Stimulated activated CD8-positive, alpha-beta memory T cell treated with anti-CD3 and anti-CD28 coated beads, Interleukin-7, amount 100 ng/mL, for 4 hours (primary cell): Measurements from ENCODE around the gene CEP85L.

Experiments
- DNase-seq, 2 donors: peaks; one replicate each; pipeline ENCODE4 v3.0.0-alpha.2; 2020; ENCODE audit warnings: low read depth in 2 of 2

Gene CEP85L

DNA sequence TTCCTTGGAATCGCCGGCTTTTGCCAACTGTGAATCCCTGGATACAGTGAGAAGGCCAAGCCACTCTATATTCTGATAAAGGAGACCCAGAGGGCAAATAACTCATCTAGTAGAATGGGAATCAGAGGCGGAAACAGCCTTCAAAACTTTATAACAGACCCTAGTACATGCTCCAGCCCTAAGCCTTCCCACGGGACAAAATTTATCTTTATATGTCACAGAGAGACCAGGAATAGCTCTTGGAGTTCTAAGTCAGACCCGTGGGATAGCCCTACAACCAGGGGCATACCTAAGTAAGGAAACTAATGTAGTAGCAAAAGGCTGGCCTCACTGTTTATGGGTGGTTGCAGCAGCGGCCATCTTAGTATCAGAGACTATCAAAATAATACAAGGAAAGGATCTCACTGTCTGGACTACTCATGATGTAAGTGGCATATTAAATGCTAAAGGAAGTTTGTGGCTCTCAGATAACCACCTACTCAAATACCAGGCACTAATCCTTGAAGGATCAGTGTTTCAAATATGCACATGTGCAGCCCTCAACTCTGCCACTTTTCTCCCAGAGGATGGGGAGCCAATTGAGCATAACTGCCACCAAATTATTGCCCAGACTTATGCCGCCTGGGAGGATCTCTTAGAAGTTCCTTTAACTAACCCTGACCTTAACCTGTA lies 29.5 kb downstream of the CEP85L start:
- DNase-seq: no peak

DNA sequence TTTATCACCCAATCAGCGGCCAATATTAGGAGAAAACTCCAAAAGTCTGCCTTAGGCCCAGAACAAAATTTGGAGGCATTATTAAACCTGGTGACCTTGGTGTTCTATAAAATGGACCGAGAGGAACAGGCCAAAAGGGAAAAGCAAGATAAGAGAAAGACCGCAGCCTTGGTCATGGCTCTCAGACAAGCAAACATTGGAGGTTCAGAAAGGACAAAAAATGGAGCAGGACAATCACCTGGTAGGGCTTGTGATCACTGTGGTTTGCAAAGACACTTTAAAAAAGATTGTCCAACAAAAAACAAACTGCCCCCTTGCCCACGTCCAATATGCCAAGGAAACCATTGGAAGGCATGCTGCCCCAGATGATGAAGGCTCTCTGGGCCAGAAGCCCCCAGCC lies 31.2 kb downstream of the CEP85L start:
- no peak for DNase-seq

DNA sequence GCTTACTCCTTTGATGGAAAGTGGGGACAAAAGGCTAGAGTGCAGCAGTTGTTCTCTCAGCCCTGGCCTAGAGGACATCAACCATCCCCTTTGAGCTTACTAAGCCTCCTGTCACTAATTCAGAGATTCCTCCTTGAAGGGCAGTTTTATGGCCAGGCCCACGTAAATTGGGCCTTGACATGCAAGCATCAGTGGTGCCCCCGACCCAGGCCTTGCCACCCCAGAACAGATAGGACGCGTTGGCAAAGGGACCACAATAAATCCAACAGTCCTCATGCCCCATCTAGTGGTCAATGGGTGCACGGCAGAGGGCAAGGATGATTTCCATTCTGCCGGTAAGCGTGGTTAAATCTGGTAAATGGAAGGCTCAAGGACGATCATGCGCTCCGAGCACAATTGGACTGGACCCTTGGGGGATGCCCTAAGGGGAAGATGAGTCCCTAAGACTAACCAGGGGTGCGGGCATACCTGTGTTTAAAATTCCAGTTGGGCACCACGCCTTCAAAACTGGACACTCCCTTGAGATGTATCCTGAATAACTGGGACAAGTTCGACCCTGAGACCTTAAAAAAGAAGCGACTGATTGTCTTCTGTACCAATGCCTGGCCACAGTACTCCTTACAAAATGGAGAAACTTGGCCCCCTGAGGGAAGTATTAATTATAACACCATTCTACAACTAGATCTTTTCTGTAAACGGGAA lies 32.6 kb downstream of the CEP85L start:
- DNase-seq: peak; percentile 46 to 57

DNA sequence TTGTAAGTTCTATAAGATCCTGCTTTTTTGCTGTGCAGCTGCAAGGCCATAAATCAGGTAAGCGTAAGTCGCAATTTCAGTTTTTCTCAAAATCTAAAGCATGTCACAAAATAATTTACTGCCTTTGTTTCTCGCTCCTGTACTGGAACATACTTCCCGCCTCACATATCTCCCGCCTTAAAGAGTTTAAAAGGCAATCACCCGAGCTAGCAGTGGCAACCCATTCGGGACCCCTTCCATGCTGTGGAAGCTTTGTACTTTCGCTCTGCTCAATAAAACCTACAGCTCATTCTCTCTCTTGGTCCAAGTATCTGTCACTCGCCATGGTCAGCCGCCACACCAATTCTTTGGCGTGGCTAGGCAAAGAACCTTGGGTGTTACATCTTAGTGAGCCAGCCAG lies 34.0 kb downstream of the CEP85L start:
- DNase-seq: no peak

DNA sequence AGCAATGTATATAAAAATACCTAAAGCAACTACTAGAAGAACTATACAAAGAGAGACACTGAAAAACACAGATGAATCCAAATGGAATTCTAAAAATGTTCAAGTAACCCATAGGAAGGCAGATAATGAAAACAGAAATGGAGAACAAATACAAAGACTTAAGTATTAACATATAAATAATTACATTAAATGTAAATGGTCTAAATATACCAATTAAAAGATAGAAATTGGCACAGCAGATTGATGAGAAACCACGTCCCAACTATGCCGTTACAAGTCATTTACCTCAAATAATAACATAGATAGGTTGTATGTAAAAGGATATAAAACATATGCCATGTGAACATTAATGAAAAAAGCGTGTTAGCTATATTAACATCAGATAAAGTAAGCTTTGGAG lies 40.1 kb downstream of the CEP85L start:
- DNase-seq: no peak

DNA sequence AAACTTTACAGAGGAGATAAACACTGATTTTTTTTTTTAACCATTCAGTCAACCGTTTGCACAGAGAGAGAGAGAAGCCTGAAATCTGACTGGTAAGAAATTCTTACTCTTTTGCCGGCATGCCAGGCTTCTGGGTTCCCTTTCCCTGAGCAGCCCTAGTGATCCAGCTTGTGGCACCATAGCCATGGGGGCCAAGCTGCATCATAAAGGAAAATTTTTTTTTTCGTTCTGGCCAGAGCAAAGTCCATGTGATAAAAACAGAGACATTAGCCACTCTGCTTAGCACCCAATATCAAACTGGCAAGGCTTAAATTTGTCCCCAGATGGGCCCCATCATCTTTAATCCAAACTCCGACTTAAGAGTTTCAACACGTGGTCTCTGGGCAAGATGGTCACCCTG lies 44.5 kb downstream of the CEP85L start:
- DNase-seq: no peak

DNA sequence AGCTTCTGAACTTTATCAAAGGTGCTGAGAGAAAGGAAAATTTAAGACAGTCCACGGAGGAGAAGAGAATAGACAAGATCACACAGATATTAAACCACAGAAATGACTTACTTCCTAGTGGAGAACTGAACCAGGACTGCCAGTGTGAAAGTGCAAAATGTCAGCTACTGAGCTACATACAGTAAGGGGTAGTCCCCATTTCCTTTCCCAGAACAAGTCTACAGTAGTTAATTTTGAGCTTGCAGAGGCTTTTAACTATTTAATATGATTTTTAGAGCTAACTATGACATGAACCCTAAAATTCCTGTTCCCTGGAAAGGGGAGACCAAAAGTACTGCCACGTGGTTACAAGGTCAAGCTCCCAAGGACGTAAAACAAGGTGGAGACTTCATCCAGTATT lies 45.1 kb downstream of the CEP85L start:
- no peak for DNase-seq

DNA sequence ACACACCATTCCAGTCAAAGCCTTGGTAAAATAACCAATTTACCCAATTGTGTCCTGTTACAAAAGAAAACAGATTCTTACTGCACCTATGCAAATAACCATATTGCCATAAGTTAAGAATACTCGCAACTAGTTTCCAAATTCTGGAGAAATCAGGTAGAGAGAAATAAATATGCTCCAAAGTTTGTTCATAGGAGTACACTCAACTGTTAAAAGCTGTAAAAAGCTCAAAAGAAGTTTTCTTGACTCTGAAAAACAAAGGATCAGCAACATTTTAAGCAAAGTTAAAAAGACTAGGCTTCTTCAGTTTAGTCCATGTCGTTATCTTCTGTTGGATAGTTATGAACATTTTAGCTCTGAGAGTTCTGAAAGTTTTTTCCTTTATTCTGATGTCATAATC lies 48.0 kb downstream of the CEP85L start:
- DNase-seq: no peak

DNA sequence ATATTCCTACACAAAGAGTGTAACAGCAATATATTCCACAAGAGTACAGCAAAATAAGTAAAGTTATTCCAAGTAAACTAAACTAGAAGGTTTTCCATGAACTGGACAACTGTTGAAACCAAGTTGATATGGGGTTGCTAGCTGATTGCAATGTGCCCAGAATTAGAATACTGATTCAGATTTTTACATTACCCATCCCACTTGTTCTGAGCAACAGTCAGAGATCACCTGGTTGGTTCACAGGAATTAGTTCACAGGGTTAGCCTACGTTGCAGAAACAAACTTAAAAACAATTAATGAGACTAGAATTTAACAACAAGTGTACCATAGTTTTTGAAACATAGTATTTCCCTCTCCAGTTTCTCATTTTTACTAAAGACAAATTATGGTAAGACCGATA lies 49.1 kb downstream of the CEP85L start:
- no peak for DNase-seq

DNA sequence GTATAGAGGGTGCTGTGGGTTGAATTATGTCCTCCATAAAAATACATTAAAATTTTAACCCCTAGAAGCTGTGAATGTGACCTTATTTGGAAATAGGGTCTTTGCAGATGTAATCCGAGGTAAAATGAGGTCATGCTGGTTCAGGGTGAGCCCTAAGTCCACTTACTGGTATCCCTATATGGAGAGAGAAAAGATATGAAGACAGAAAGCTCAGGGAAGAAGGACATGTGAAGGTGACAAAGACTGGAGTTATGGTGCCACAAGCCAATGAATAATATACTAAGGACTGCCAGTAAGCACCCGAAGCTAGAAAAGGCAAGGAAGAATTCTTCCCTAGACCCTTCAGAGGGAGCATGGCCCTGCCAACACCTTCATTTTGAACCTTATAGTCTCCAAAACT lies 53.1 kb downstream of the CEP85L start:
- no peak for DNase-seq

DNA sequence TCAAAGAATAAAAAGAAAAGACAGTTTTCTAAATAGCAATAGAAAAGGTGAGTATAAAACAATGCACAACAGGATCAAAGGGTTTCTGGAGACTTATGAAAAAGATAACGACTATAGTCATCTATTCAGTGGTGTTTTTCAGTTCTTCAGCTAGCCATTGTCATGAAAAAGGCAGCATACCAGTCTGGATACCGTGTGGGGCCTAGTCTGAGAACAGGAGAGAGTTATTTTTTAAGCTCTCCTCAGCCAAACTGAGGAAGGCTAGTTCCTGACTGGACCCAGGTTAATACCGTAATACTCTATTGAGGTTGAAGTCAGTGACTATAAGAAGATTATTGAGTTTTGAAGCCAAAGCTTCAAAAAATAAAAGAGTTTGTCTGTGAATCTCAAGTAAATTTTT lies 53.8 kb downstream of the CEP85L start:
- no peak for DNase-seq

DNA sequence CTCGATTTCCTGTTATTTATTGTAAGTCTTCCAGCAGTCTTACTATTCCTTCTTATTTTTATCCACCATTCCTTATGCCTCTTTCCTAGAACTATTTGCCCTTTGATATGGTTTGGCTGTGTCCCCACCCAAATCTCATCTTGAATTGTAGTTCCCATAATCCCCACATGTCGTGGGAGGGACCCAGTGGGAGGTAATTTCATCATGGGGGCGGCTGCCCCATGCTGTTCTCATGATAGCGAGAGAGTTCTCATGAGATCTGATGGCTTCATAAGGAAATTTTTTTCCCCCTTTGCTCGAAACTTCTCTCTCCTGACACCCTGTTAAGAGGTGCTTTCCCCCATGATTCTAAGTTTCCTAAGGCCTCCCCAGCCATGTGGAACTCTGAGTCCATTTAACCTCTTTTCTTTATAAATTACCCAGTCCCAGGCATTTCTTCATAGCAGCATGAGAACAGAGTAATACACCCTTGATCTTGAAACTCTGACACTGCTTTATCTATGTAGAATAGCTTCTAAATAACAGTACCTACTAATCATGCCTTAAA lies 54.5 kb downstream of the CEP85L start:
- DNase-seq: no peak

DNA sequence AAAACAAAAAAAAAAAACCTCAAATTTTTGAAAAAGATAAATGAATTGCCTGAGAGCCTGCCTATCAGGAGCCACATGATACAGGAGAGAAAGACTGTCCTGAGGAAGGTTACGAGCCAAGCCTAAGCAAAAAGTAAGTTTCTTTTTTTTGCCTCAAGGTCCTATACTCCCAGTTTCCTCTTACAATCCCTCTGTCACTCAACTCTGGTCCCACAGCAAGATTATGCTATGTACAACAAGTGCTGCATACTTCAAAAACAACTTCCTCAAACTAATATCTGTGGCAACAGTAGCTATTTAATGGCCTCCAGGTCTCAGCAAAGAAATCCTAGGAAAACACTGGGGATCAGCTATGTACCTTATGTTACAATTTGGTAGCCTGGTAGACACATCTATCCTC lies 56.5 kb downstream of the CEP85L start:
- DNase-seq: no peak

DNA sequence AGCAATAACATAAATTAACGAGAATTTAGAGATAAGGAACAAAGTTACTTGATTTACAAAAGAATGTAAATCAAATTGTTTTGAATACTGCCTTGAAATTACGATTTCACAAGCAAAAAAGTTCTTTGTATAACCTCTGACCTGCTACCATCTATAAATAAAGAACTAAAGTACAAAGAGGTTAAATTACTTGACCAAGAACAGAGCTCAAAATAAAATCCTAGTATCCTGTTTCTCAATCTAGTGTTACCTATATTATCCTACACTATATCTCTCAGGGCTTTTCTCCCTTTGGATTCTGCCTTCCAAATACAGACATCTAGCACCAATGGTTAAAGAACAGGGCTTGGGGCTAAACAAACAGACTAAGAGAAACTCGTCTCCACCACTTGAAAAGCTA lies 59.5 kb downstream of the CEP85L start:
- no peak for DNase-seq

DNA sequence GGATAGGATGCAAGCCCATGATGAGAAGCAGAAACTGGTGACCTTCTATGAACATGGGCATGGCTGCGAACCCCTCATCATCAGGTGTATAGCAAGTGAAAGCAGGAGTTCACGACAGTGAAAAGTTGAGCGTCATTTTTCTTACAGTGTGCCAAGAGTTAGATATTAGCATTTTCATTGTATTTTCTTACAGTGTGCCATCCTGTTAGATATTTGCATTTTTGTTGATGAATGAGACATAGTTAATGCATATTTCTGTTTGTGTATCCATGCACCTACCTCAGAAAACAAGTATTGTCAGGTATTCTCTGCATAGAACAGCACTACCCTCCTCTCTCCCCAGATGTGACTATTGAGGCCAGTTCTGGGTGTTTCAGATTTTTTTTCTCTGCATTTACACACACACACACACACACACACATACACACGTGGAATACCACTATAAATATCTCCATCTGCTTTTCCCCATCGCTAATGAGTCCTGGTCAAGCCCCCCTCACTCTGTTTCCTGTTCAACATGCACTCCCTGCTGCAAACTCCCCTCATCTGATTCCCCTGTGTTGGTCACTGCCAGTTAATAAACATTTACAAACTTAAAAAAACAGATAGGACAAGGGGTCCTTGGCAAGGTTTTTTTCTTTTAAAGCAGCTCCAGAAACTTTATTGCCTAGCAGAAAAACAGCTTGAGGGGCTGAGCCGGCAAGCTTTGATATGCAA lies 61.6 kb downstream of the CEP85L start:
- DNase-seq: no peak

DNA sequence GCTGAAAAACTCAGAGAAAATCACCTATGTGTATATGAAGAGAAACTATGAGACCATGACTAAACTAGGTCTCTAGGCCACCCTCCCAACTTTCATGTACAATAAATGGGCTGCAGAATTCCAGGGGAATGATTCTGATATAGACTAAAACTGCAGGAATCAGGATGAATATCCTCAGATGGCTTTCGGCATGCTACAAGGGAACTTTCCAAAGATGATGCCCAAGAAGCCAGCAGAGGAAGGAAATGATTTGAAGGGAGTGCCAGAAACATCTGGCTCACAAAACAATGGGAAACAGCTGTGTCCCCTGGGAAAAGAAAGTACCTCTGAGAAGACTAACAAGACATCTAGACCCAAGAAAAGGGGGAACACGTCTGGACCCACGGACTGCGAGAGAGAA lies 62.2 kb downstream of the CEP85L start:
- DNase-seq: no peak

DNA sequence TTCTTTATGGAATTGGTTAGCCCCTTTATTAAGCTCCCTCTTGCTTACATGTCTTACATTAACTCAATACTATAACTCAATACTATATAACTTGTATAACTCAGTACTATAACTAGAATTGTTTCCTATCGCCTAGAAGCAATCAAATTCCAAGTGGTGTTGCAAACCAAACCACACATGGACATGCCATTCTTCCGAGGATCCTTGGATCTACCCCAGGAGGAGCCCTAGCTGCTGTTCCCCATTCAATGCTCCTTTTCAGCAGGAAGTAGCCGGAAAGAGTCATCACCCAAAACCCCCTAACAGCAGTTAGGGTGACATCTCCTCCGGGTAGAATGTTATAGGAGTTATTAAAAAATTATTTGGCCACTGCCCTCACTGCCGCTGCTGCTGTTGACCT lies 62.8 kb downstream of the CEP85L start:
- DNase-seq: no peak

DNA sequence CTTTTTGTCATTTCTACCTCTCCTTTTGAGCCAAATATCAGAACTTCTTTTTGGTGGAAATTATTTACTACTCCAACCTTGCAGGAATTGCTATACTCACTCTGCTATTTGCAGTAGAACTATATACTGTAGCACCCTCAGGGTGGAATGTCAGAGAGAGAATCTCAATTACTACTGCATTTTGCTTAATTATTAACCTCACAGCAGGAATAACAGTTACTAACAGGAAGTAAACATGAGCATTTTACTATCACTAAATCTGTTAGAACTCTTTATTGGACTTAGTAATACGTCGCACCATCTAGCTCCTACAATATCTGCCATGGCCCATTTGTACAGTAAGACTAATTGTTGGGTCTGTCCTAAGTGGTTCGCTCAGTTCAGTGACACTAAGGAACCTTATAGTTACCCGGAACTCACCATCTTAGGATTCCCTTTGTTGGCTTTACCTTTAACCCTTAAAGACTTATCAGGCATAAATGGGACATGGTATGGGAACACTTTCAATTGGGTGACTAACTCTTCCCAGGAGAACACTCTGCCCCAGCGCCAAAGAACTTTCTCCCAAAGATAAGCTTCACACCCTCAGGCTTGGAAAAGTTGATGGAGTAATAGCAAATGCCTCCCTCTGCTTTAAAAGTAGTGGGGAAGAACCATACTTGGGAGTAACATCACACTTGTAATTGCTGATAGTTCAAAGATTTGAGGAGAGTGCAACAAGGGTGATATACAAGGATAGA lies 64.5 kb downstream of the CEP85L start:
- DNase-seq: no peak

DNA sequence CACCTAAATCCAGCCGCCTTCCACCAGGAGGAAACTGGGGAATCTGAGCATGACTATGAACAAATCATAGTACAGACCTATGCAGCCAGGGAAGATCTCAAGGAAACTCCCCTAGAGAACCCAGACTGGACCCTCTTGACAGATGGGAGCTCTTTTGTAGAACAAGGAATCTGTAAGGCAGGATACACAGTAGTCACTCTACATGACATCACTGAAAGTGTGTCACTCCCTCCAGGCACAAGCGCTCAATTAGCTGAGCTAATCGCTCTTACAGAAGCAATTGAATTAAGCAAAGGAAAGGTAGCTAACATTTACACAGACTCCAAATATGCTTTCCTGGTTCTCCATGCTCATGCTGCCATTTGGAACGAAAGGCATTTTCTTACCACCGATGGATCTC lies 66.5 kb downstream of the CEP85L start:
- no peak for DNase-seq

DNA sequence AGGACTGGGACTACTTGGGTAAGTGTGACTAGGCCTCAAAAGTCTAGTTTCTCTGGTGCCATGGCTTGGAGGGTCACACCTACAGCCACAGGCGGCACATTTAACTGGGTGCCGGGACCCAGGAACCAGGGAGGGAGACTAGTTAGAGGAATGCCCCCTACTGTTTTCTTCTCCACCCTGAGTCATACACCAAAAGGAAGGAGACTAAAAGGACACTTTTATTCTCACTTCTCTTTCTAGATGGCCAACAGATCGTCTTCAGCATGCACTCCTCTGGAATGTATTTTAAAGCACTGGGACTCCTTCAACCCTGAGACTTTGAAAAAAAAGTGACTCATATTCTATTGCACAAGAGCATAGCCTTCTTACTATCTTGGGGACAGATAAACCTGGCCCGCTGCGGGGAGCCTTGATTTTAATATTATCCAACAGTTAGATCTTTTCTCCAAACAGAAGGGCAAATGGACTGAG lies 69.9 kb downstream of the CEP85L start:
- DNase-seq: no peak

DNA sequence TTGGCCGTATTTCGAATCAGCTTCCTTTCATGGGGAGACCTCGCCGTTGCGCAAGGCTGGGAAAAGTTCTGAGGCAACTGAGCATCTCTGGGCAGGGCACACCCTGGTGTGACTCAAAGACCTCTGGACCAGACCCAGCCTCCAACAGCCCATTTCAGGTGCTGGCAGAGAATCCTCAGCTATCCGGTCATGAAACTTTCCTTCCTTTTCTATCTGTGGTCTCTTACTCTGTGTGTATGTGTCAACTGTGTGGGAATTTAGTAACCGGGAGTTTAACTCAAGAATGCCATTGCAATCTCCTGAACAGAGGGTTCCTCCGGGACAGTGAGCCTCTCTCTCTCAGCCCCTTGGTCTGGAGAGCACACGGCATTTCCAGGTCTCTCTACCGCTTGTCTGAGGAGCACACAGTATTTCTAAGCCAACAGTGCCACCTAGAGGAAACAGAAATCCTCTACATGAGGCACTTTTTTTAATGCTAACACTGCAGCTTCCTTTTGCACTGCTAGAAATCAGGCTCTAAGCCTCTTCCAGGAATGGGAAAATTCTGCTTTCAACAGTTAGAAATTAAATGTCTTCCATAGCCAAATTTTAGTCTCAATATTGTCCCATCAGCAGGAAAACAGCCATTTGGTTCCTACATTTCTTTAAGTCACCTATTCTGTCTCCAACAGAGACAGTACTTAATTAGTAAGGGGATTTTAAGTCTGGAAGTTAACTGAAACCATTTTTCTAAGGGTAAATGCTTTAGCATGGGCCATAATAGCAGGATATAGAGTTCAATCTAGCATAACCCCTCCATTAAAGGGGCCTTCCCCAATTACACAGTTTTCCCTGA lies 70.6 kb downstream of the CEP85L start:
- no peak for DNase-seq
